Natural killer cell (primary cell): Measurements from ENCODE around the gene ACBD5. TPM values are rescaled to one million over a fixed set of nuclear protein-coding genes. Genes with fewer than 3 reads are reported as not detected.

Source experiments
- ATAC-seq, 3 donors: fragments of 150-1000 bp in 2 of 3; fragments of 200-7000 bp in 1 of 3; cut with Tn5 transposase; 1 replicate in 1 of 3; 2 replicates in 2 of 3; pipeline ENCODE4 v1.10.0; 2021; ENCODE audit warnings: mild to moderate bottlenecking in 2 of 3, moderate library complexity in 2 of 3
- DNase-seq, 2 donors: peaks; one replicate each; pipeline versions ENCODE4 v3.0.0 to v3.0.0-alpha.2; 2013 to 2021; ENCODE audit warnings: mixed read lengths in 1 of 2
- H3K27ac ChIP-seq: one replicate; pipeline ENCODE4 v1.5.1; 2013; ENCODE audit warnings: mild to moderate bottlenecking, low read length
- H3K27me3 ChIP-seq: one replicate; pipeline ENCODE4 v1.6.1; 2013; ENCODE audit warnings: low read length; ENCODE audit not compliant: control insufficient read depth, insufficient read depth
- H3K36me3 ChIP-seq: one replicate; pipeline ENCODE4 v1.6.1; 2013; ENCODE audit warnings: low read length; ENCODE audit not compliant: control insufficient read depth, insufficient read depth
- H3K4me1 ChIP-seq: one replicate; pipeline ENCODE4 v1.6.1; 2013; ENCODE audit warnings: low read length; ENCODE audit not compliant: control insufficient read depth, insufficient read depth
- H3K4me3 ChIP-seq: one replicate; pipeline ENCODE4 v1.5.1; 2013; ENCODE audit warnings: low read length
- H3K9me3 ChIP-seq: one replicate; pipeline ENCODE4 v1.6.1; 2013; ENCODE audit warnings: low read length; ENCODE audit not compliant: control insufficient read depth, insufficient read depth
- H3K27ac Mint-ChIP-seq, 2 donors: one replicate each; pipeline ENCODE4 v1.8.0; 2022; ENCODE audit warnings: mild to moderate bottlenecking in 2 of 2, mixed read lengths in 2 of 2, moderate library complexity in 1 of 2
- H3K27me3 Mint-ChIP-seq, 2 donors: one replicate each; pipeline ENCODE4 v1.8.0; 2022; ENCODE audit warnings: low read depth in 2 of 2, mixed read lengths in 2 of 2
- H3K36me3 Mint-ChIP-seq: one replicate; pipeline ENCODE4 v1.8.0; 2022; ENCODE audit warnings: mixed read lengths
- H3K4me1 Mint-ChIP-seq, 2 donors: one replicate each; pipeline ENCODE4 v1.8.0; 2022; ENCODE audit warnings: mixed read lengths in 2 of 2
- H3K4me3 Mint-ChIP-seq: one replicate; pipeline ENCODE4 v1.8.0; 2022; ENCODE audit warnings: mild to moderate bottlenecking, moderate library complexity, mixed read lengths
- H3K9me3 Mint-ChIP-seq, 2 donors: one replicate each; pipeline ENCODE4 v1.8.0; 2022; ENCODE audit warnings: mixed read lengths in 2 of 2
- intact Hi-C: fragments of 100-400 bp; cut with micrococcal nuclease; formaldehyde crosslinking; loops from one replicate; pipeline ENCODE4 v1.14.2; 2022
- total RNA-seq, 4 donors: library from RNA; stranded (reverse); fragments of 120-200 nt in 1 of 4; gene quantifications; one replicate each; pipeline versions ENCODE4 v1.2.3 to v1.2.4, GENCODE V29; 2013 to 2022
- TF ChIP-seq, protein P1 (sequence below): fragments of 200-600 bp; IDR thresholded peaks from one replicate; pipeline ENCODE4 v1.8.0; 2022; ENCODE audit warnings: antibody characterized with exemption

Gene ACBD5
- total RNA-seq, 3 donors from 2014 or later (not counting 1 experiment from before 2014, with no cell fraction given): 38.2 to 58.8 (median 47.4) TPM

DNA sequence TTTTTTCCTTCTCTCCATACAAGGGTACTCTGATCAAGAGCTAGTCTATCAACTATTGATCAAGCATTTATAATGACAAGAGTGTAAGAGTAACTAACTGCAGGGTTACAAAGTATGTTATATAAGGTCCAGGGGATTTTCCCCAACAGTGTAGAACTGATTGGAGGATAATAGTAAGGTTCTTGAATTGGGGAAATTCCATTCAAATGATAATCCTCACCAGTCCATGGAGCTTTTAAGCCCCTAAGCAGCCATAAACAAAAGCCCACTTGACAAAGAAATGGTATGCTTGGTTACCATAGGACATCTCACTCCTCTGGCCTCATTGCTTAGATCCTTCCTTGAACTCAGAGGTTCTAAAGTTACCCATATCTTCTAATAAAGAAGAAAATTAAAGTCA lies 94.7 kb downstream of the ACBD5 start:
- intact Hi-C loops: no loop called here

More for the DNA sequence above, 94.7 kb downstream of the ACBD5 start:
- Mint-ChIP-seq H3K4me3 (no peak overlapping the region), H3K27me3 (no peaks in the 10 kb centered on the region), H3K27ac (peak overlapping the region; percentile 53 to 57), H3K36me3 (no peaks in the 10 kb centered on the region), H3K4me1 (peaks cover 7 to 19% of the 10 kb centered on the region in 2 donors), H3K9me3 (no peaks in the 10 kb centered on the region)
- ATAC-seq (peak in 2 of 3 donors; percentile 54 to 59), DNase-seq (peak in 1 of 2 donors; percentile 30)
- TF ChIP-seq, protein P1, sequence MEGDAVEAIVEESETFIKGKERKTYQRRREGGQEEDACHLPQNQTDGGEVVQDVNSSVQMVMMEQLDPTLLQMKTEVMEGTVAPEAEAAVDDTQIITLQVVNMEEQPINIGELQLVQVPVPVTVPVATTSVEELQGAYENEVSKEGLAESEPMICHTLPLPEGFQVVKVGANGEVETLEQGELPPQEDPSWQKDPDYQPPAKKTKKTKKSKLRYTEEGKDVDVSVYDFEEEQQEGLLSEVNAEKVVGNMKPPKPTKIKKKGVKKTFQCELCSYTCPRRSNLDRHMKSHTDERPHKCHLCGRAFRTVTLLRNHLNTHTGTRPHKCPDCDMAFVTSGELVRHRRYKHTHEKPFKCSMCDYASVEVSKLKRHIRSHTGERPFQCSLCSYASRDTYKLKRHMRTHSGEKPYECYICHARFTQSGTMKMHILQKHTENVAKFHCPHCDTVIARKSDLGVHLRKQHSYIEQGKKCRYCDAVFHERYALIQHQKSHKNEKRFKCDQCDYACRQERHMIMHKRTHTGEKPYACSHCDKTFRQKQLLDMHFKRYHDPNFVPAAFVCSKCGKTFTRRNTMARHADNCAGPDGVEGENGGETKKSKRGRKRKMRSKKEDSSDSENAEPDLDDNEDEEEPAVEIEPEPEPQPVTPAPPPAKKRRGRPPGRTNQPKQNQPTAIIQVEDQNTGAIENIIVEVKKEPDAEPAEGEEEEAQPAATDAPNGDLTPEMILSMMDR: no peak
- Histone ChIP-seq H3K4me1 (peaks cover under 1% of the 10 kb centered on the region), H3K4me3 (no peak overlapping the region), H3K27me3 (no peaks in the 10 kb centered on the region), H3K9me3 (no peaks in the 10 kb centered on the region), H3K36me3 (peaks cover 56% of the 10 kb centered on the region), H3K27ac (no peak overlapping the region)

Other genes with a start within 250 kb of the ACBD5 start
- gene ANKRD26, start 140.3 kb downstream of the ACBD5 start, total RNA-seq: 10 to 100 TPM in 1 of 3 donors, 1 to 10 TPM in 2; 7.0 to 10.8 (median 9.2) TPM
- gene YME1L1, start 86.4 kb downstream of the ACBD5 start, total RNA-seq: 100 to 1,000 TPM; 124 to 132 (median 127) TPM
- gene MASTL, start 85.4 kb downstream of the ACBD5 start, total RNA-seq: 10 to 100 TPM; 10.1 to 21.2 (median 11.5) TPM